NB4 (cell line): Measurements from ENCODE around the gene KRT39.
A peak's percentile ranks its signal among the peaks of the same experiment; 100 is the strongest.

Source experiments
- DNase-seq: peaks from one replicate; pipeline ENCODE4 v3.0.0; 2010; ENCODE audit warnings: low read depth
- H3K4me3 ChIP-seq: one replicate; pipeline ENCODE4 v1.5.1; 2011; ENCODE audit warnings: mild to moderate bottlenecking, low read depth, low read length, moderate library complexity
- MYC ChIP-seq: IDR thresholded peaks from 2 replicates; pipeline ENCODE4 v1.6.1; 2011; ENCODE audit warnings: low read depth, low read length
- POLR2A ChIP-seq: IDR thresholded peaks from 2 replicates; pipeline ENCODE4 v1.6.1; 2011; ENCODE audit warnings: mild to moderate bottlenecking; ENCODE audit not compliant: insufficient read length; ENCODE audit errors: extremely low read depth
- TF ChIP-seq, protein P1 (sequence below): IDR thresholded peaks from one replicate; pipeline ENCODE4 v1.5.1; 2012; ENCODE audit warnings: low read depth, low read length
- TF ChIP-seq, protein P2 (sequence below): IDR thresholded peaks from 2 replicates; pipeline ENCODE4 v1.6.1; 2011; ENCODE audit warnings: low read depth, low read length

The KRT39 gene

DNA sequence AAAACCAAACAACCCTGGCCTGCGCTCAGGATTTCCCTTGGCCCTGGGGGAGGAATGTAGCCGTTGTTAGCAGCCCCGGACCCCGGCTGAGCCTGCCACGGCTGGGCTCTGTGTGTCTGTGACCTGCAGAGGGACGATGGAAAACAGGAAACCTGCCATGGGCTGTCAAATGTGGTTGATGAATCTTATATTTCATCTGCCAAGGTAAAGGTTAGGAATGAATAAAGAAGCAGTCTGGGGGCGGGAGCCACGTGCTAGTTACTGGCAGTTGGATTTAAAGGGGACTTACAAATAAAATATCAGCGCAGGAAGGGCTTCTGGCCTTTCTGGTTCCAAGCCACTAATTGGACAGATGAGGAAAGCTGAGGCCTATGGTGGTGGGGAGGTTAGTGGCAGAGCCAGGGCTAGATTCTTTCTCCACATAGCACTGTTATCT lies 29.3 kb downstream of the KRT39 start, which contains the start of gene KRT23:
KRT23 (minus strand) TSS at position 263 of the 436 bp plus-strand sequence. CDS start 1,043 bp downstream, outside the sequence.
- TF ChIP-seq, protein P1, sequence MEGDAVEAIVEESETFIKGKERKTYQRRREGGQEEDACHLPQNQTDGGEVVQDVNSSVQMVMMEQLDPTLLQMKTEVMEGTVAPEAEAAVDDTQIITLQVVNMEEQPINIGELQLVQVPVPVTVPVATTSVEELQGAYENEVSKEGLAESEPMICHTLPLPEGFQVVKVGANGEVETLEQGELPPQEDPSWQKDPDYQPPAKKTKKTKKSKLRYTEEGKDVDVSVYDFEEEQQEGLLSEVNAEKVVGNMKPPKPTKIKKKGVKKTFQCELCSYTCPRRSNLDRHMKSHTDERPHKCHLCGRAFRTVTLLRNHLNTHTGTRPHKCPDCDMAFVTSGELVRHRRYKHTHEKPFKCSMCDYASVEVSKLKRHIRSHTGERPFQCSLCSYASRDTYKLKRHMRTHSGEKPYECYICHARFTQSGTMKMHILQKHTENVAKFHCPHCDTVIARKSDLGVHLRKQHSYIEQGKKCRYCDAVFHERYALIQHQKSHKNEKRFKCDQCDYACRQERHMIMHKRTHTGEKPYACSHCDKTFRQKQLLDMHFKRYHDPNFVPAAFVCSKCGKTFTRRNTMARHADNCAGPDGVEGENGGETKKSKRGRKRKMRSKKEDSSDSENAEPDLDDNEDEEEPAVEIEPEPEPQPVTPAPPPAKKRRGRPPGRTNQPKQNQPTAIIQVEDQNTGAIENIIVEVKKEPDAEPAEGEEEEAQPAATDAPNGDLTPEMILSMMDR: no peak
- TF ChIP-seq, protein P2, sequence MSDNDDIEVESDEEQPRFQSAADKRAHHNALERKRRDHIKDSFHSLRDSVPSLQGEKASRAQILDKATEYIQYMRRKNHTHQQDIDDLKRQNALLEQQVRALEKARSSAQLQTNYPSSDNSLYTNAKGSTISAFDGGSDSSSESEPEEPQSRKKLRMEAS: no peak
- TF ChIP-seq POLR2A: no peak
- no peak for TF ChIP-seq MYC
- no peak within 1 kb of the TSS for H3K4me3 ChIP-seq
- no peak for DNase-seq

DNA sequence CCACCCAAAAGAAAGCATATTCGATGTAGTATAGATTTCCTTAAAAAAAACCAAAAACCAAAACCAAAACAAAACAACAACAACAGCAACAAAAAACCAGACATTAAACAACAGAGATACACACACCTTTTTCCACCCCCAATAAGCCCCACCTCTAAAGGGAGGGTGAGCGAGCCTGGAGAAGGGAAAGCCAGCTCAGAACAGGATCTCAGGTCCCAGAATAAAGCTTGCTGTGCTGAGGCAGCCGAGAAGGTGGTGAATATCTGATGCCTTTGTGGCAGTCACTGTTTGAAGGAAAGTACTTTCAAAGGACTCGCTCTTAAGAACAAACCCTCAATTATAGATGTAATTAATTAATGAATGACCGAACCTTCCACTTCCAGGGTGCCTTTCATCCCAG lies 29.8 kb downstream of the KRT39 start:
- TF ChIP-seq, protein P1: no peak
- no peak for TF ChIP-seq MYC
- TF ChIP-seq, protein P2: no peak
- no peak overlapping the region for H3K4me3 ChIP-seq
- no peak for DNase-seq

DNA sequence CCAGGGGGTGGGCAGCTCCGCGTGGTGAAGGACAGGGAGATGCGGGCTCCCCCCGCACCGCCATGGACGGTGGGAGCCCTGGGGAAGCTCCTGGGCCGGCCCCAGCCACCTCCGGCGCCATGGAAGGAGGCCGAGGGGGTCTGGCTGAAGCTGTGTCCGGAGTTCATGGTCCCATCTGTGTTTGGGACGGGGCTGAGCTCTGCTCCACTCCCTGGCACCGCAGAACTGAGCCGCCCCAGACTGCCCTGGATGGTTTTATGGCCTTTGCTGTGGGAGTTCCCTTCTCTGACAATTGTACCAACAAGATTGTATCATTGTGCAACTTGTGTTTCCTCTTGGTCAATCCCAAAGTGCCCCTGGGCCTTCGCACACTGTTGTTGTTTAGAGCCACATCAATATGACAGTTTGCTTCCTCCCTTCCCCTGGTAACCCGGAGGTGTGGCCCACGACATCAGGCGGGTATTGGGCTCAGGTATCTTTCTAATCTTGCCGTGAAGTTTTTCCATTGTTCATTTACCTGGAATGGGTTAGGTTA lies 30.2 kb downstream of the KRT39 start:
- H3K4me3 ChIP-seq: no peak overlapping the region
- TF ChIP-seq, protein P1: no peak
- no peak for TF ChIP-seq MYC
- TF ChIP-seq, protein P2: no peak
- TF ChIP-seq POLR2A: no peak

DNA sequence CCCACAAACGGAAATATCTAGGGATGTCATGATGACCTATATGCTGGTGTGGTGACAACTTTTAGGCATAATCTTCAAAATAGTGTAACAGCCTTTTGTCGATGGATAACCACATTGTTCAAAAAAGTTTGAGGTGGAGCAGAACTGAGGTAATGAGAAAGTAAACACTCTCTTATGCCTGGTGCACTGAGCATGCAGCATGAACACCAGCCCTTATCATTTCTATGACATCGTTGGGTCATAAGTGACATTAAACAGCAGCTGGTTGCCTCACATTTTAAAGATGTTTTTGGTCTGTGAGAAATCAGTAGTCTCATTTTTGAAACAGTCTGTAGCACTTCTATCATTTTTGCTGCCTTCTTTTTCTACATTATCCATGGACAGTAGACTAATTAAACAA lies 31.1 kb downstream of the KRT39 start:
- no peak overlapping the region for H3K4me3 ChIP-seq
- TF ChIP-seq, protein P1: no peak
- TF ChIP-seq MYC (no peak), POLR2A (no peak)
- TF ChIP-seq, protein P2: no peak
- no peak for DNase-seq

More for the DNA sequence above, 30.2 kb downstream of the KRT39 start:
- DNase-seq: peak; percentile 42

DNA sequence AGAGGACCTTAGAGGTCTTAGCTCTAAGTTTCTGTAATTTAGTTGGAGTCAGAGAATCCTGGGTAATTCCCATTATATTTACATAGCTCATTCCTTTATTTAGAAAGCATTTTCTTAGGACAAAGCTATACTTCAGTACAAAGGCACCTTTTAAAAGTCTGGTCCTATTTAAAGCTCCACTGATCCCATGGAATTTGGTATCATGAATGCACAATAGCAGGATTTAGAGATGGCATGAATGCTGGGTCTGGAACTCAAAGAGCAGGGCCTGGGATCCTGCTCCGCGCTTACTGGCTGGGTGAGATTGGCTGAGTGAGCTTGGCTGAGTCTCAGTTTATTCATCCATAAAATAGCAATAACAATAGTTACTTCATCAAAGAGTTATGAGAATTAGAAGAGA lies 34.1 kb downstream of the KRT39 start:
- no peak for DNase-seq
- no peak overlapping the region for H3K4me3 ChIP-seq
- TF ChIP-seq POLR2A (no peak), MYC (no peak)
- TF ChIP-seq, protein P2: no peak
- TF ChIP-seq, protein P1: no peak
